HUDEP-2 (cell line): ENCODE data around the gene KNDC1.
"Not testable (repeated sequence)": the region's sequence is repeated elsewhere in the genome, so short reads cannot be mapped to it uniquely, and the experiment has no call there.

Experiments
- DNase-seq, 76 experiments: peaks; one replicate each; lab custom pipeline; 2025; ENCODE audit not compliant: unreplicated experiment in 76 of 76; lab: John Stamatoyannopoulos, UW

KNDC1 gene

DNA sequence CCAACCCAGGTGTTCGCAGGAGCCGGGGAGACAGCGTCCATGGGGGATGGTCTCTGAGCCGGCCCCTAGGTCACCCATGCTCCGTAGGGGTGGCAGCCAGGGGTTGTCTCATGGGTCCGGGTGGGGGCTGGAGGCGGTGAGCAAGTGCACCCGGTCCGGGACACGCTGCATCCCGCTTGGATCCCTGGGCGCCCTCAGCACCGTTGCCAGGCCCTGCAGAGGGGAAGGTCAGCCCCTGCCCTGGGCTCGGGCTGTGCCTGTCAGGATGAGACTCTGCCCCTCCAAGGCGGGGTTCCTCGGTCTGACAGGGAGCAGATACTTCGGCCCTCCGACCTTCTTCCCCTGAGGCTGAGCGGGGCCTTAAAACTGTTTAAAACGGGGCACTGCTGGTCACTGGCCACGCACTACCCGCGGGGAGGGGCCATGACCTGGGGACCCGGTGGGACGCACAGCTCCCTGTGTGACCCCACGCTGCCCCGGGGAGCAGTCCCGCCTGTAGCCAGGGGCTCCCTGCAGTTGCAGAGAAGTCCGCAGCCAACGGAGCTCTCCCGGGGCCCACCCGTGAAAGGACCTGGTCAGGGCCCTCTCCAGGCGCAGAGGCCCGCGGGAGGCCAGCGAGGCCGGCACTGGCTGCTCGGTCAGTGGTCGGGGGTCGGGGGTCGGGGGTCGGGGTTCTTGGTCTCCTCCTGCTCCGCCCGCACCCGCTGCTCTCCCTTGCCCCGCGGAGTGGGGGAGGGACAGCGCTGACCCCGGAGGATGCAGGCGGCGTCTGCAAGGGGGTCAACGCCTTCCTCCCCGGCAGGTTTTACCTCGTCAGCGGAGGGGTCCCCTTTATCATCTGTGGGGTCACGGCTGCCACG, 33.4 kb upstream of the KNDC1 start:
- no peak for DNase-seq

DNA sequence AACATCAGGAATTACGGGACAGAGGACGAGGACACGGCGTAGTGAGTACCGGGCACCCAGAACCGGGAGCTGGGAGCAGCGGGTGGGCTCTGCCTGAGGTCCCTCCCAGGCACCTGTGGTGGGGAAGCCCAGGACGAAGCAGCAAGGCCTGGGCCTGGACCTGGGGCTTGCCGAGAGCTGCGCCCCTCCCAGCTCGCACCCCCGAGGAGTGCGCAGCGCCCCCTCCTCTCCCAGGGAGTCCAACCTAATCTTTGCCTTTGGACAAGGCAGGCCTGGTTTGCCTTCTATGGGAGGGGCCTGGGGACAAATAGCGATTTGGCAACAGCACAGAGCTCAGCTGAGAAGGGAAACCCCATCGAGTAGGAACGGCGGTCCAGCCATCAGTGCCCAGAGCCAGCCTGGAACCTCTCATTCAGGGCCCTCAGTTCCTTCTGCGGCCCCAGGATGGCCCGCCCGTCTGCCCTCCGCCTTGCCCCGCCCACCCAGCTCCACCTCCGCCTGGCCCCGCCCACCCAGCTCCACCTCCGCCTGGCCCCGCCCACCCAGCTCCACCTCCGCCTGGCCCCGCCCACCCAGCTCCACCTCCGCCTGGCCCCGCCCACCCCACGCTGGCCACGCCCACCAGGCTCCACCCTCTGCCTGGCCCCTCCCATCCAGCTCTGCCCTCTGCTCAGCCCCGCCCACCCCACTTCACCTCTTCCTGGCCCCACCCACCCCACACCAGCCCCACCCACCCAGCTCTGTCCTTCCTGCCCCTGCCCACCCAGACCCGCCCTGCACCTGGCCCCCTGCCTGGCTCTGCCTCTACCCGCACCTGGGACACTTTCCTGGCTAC, 32.5 kb upstream of the KNDC1 start:
- peak in 34 of 76 experiments; percentile 2 to 55 (median 25) for DNase-seq

DNA sequence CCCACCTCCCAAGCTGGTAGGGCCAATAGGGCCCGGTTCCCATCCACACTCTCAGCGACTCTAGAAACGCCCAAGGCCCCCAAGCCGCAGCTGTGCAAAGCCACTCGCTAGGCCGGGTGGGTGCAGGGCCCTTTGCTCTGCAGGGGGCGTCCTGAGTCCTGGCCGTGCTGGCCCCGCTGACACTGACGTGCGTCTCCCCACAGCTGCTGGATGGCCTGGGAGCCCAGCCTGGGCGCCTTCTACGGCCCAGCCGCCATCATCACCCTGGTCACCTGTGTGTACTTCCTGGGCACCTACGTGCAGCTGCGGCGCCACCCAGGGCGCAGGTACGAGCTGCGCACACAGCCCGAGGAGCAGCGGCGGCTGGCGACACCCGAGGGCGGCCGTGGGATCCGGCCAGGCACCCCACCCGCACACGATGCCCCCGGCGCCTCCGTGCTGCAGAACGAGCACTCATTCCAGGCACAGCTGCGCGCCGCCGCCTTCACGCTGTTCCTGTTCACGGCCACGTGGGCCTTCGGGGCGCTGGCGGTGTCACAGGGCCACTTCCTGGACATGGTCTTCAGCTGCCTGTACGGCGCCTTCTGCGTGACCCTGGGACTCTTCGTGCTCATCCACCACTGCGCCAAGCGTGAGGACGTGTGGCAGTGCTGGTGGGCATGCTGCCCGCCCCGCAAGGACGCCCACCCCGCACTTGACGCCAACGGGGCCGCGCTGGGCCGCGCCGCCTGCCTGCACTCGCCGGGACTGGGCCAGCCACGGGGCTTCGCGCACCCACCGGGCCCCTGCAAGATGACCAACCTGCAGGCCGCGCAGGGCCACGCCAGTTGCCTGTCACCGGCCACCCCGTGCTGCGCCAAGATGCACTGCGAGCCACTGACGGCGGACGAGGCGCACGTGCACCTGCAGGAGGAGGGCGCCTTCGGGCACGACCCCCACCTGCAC, 31.6 kb upstream of the KNDC1 start:
- DNase-seq: no peak

DNA sequence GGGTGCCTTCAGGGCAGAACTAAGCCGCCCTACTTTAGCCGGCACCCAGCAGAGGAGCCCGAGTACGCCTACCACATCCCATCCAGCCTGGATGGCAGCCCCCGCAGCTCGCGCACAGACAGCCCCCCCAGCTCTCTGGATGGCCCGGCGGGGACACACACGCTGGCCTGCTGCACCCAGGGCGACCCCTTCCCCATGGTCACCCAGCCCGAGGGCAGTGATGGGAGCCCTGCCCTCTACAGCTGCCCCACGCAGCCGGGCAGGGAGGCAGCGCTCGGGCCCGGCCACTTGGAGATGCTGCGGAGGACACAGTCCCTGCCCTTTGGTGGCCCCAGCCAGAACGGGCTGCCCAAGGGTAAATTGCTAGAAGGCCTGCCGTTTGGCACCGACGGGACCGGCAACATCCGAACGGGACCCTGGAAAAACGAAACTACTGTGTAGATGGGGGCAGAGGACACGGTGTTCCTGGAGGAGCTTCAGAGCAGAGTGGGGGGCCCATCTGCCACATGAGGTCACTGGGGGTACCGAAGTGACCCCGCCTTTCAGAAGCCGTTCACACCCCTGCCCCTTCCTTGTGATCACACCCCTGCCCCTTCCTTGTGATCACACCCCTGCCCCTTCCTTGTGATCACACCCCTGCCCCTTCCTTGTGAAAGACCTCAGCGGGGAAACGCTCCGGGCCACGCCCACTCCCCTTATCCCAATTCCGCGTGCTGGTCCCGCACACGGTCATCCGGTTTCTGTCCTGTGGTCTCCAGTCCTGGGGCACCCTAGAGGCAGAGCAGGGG, 30.8 kb upstream of the KNDC1 start:
- DNase-seq: no peak

DNA sequence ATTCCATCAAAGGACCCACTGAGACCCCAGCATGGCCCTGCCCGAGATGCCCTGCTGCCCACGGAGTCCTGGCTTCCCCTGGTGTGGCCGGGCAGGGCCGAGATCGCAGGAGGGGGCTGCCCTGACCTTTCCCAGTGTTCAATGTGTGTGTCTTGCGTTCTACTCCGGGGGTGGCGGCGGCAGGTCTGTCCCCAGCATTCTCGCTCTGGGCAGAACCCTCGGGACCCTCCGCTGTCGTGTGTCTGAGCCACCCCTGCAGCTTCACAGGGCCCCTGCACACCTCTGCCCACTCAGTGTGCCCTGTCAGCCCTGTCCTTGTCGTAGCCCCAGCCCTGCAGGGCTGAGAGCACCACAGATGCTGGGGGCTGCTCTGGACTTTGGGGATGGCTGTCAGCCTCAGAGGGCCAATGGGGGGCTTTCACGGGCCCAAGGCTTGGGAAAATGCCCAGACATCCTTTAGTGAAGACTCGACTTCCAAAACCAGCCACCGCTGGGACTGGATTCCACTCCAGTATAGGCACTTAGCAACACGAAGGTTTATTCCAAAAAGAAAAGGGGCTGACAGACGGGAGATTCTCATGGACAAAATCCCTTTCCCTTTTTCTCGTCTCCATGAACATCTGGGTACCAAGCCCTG, 30.0 kb upstream of the KNDC1 start:
- DNase-seq: no peak

DNA sequence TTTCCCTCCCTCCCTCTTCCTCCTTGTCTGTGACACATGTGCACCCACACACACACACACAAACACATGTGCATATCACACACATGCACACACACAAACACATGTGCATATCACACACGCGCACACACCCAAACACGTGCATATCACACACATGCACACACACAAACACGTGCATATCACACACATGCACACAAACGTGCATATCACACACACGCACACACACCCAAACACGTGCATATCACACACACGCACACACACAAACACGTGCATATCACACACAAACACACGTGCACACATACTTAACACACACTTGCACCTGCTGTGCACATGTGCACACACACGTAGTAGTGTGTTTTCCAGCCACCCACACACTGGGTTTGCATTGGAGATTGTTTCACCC, 29.4 kb upstream of the KNDC1 start:
- DNase-seq: no peak

DNA sequence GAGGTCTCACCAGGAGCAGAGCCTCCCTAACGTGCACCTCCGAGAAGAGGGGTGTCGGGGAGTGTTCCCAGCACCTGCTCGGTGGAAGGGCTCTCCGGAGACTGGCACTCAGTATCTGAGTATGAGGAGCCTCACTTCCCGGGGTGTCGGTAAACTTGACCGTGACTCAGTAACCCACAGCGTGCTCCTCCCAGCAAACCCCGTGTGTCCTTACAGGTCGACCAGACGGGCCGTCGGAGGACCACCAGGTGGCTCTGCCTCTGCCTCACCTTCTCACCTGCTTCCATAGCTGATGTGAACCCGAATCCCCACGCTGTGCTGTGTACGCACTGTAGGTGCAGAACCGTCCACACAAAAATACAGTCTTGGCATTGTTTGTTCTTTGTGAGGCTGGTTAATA, 29.0 kb upstream of the KNDC1 start:
- DNase-seq: no peak

DNA sequence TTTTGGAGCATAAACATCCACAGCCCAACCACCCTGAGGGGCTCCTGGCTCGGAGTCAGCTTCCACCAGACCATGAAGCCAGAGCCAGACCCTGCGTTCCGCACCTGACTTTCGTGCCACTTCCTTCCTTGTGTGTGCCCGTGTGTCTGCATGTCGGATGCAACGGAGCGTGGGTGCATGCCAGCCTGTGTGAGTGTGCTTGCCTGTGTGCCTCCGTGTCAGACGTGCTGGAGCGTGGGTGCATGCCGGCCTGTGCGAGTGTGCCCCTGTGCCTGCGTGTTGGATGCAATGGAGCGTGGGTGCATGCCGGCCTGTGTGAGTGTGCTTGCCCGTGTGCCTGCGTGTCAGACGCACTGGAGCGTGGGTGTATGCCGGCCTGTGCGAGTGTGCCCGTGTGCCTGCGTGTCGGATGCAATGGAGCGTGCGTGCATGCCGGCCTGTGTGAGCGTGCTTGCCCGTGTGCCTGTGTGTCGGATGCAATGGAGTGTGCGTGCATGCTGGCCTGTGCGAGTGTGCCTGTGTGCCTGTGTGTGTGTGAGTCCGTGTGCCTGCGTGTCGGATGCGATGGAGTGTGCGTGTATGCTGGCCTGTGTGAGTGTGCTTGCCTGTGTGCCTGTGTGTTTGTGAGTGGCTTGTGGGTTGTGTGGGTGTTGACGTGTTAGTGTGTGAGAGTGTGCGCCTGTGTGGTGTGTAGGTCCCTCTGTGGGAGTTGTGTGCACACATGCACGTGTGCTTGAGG, 28.1 kb upstream of the KNDC1 start:
- no peak for DNase-seq

DNA sequence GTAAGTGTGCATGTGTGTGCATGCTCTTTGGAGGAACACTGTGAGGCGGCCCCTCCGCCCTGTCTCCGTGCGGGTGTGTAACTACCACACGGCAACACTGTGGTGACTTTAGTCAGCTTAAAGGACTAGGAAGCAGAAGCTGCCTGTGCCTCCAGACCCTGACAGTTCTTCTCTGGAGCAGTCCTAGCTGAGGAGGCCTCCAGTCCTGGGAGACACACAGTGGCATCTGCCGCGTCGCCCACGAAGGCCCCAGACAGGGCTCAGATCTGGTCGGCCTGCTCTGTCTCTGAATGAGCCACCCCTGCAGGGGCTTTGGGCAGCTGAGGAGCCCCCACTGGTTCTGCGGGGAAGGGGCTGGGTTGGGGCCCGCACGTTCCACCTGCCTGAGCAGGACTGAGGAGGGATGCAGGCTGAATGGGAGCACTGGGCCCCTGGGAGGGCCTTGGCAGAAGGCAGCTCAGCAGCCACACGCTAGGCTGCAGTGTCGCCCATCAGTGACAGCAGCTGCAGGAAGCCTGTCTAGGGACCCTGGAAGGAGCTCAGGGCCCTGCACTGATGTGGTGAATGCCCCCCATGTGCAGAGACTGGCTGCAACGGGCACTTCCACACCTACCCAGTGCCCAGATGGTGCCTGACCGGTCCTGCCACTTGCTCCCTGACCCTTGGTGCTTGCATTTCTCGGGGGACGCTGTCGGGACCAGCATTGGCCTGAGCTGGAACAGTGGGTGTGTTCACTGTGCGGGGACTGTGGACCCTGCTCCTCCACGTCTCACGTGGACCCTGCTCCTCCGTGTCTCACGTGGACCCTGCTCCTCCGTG, 27.3 kb upstream of the KNDC1 start:
- no peak for DNase-seq

DNA sequence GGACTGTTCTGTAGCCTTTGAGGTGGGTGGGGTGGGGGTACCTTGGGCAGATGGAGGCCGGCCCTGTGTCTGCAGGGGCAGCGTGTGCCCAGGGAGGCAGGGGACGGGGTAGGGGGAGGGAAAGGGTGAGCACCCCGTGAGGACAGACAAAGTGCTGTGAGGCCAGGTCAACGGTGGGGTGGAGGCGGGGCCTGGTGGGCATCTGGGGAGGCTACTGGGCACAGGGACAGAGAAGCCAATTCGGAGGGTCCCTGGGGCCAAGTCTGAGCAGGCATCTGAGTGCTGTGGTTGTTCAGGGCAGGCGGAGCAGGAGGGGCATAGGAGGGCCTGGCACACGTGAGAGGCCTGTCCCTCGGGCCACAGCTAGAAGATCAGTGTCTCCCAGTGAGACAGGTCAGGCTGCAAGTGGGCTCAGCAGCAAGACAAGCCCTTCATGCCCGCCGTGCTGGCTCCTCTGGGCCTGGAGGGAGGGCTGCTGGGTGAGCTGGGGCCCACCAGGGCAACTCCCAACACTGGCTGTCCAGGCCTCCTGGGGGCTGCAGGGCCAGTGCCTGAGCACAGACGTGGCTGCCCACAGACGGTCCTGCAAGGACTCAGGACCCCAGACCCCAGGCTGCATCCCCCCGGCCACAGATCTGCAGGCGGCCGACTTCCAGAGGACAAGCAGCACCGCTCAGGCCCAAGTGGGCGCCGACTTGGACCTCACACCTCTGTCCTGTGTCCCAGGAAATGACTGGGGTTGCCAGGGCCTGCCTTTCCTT, 26.4 kb upstream of the KNDC1 start:
- no peak for DNase-seq

DNA sequence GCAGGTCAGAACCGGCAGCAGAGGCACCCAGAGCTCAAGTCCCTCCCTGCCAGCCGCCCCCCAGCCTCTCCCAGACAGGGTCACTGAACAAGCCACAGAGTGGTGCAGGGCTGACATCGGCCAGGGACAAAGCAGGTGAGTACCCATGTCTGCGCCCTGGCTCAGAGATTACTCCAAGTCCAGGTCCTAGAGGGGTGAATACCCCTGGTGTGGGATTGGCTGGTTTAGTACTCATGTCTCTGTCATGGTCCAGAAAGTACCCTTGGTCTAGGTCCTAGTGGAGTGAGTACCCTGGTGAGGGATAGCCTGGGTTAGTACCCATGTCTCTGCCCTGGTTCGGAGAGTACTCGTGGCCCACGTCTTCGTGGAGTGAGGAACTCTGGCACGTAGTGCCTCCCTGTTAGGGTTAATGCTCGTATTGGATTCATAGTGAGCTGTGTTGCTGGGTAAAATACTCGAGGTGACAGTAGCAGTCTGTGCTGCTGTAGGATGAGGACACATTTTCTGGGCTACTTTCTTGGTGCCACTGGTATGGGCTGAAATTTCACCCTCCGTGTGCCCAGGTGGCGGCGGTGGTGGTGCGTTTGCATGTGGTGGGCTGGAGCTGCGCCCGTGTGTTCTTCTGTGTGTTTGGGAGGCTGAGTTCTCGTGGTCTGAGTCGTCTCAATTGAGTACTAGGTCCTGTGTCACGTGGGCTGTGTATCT, 25.5 kb upstream of the KNDC1 start:
- peak in 1 of 76 experiments; percentile 1 for DNase-seq

DNA sequence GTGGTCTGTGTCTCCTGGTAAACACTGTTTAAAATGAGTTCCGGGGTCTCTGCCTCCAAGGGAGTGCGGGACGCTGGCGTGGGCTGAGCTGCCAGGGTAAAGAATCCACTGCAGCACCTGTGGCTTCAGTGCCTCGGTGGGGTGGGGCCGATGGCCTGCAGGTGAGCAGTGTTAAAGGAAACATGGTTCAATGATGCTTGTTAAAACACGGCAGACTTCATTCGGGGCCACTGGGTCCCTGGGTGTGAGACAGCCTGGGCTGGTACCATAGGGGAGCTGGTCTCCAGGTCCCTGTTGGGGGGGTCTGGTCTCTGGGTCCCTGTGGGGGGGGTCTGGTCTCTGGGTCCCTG, 24.9 kb upstream of the KNDC1 start:
- DNase-seq: no peak

DNA sequence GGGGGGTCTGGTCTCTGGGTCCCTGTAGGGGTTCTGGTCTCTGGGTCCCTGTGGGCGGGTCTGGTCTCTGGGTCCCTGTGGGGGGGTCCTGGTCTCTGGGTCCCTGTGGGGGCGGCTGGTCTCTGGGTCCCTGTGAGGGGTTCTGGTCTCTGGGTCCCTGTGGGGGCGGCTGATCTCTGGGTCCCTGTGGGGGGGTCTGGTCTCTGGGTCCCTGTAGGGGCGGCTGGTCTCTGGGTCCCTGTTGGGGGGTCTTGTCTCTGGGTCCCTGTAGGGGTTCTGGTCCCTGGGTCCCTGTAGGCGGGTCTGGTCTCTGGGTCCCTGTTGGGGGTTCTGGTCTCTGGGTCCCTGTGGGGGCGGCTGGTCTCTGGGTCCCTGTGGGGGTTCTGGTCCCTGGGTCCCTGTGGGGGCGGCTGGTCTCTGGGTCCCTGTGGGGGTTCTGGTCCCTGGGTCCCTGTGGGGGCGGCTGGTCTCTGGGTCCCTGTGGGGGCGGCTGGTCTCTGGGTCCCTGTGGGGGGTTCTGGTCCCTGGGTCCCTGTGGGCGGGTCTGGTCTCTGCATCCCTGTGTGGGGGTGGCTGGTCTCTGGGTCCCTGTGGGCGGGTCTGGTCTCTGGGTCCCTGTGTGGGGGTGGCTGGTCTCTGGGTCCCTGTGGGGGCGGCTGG, 22.4 kb upstream of the KNDC1 start:
- DNase-seq: not testable (repeated sequence)

DNA sequence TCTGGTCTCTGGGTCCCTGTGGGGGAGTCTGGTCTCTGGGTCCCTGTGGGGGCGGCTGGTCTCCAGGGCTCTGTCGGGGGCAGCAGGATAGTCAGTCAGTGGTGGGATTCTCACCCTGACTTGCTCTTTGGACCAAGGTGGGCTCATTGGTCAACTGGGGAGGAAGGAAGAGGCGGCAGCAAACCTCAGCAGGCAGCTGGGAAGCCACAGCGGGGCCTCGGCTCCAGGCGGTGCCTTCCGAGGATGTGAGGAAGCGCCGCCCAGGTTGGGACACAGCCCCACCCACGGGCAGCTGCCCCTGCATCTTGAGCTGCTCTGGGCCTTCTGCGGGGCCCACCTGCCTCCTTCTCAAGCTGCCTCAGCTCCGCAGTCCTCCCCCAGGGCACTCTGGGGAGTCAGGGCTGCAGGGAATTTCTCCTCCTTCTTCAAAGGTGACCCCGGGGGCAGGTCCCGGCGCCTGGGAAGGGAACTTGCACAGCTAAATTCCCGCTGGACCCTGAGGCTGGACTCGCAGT, 20.4 kb upstream of the KNDC1 start:
- DNase-seq: no peak

DNA sequence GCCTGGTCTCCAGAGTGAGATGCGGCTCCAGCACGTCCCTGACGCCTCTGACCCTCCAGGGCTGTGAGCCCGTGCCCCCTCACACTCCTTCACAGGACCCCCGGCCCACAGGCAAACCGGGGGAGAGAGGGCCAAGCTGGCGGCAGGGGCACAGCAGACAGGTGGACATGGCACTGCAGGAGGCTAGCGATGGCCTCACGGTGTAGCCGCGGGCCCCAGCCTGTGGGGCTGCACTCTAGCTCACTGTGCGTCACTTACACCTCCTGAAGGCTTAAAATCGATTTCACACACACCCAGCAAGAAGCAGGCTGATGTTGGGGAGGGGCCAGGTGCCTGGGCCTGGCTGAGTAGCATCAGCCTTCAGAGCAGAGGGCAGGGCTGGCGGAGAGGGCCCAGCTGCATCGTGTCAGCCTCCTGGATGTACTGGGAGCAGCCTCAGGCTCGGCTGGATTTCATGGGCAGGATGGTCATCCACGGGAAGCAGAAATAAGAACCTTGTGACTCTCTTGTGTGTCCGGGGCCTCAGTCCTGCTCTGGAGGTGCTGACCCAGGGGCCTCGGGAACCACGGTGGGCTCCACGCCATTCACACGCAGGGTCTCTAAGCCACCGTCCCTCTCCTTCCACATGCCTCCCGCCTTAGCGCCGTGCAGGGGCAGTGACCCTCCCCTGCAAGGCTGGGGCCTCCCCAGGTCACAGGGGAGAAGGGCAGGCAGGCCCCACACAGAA, 19.4 kb upstream of the KNDC1 start:
- no peak for DNase-seq
